GM19395 (cell line): Measurements from ENCODE around the gene NOC2L.
"Not testable (repeated sequence)": the region's sequence is repeated elsewhere in the genome, so short reads cannot be mapped to it uniquely, and the experiment has no call there.

Source experiments
- ATAC-seq: cut with Tn5 transposase; IDR thresholded peaks from one replicate; pipeline ENCODE4 v1.9.1; 2021; ENCODE audit warnings: mild to moderate bottlenecking, moderate library complexity; ENCODE audit not compliant: unreplicated experiment

NOC2L gene

GRCh38 chr1:963746-964525 lies 4.9 kb upstream of the NOC2L start:
- no peak for ATAC-seq

GRCh38 chr1:963301-963651 lies 4.2 kb upstream of the NOC2L start:
- no peak for ATAC-seq

- ATAC-seq = no peak
Measured at GRCh38 chr1:962381-963300, 3.6 kb upstream of the NOC2L start.

- ATAC-seq = no peak
Measured at GRCh38 chr1:961132-961669, 2.1 kb upstream of the NOC2L start.

- peak; percentile 53 for ATAC-seq
Measured at GRCh38 chr1:960363-961131, 1.5 kb upstream of the NOC2L start, which contains the start of gene KLHL17. TSS of gene KLHL17 (plus strand) at chr1:960584. CDS start at chr1:960694, 110 bp downstream.

- no peak for ATAC-seq
Measured at GRCh38 chr1:959731-960362, 791 bp upstream of the NOC2L start.

- no peak for ATAC-seq
Measured at GRCh38 chr1:956636-957035, 2.4 kb downstream of the NOC2L start.

- ATAC-seq = no peak
Measured at GRCh38 chr1:955474-955873, 3.6 kb downstream of the NOC2L start.

- ATAC-seq = no peak
Measured at GRCh38 chr1:954927-955326, 4.1 kb downstream of the NOC2L start.

GRCh38 chr1:953524-954320 lies 5.3 kb downstream of the NOC2L start:
- ATAC-seq = no peak

- ATAC-seq = no peak
Measured at GRCh38 chr1:952603-953002, 6.5 kb downstream of the NOC2L start.

GRCh38 chr1:952201-952600 lies 6.9 kb downstream of the NOC2L start:
- no peak for ATAC-seq

- ATAC-seq = no peak
Measured at GRCh38 chr1:951364-951763, 7.7 kb downstream of the NOC2L start.

- ATAC-seq = no peak
Measured at GRCh38 chr1:950881-951280, 8.2 kb downstream of the NOC2L start.

GRCh38 chr1:950268-950667 lies 8.8 kb downstream of the NOC2L start:
- ATAC-seq = no peak

- ATAC-seq = no peak
Measured at GRCh38 chr1:947958-948357, 11.1 kb downstream of the NOC2L start.

GRCh38 chr1:946811-947210 lies 12.2 kb downstream of the NOC2L start:
- ATAC-seq = not testable (repeated sequence)

GRCh38 chr1:945688-946556 lies 13.1 kb downstream of the NOC2L start:
- no peak for ATAC-seq
